GM12873 (cell line): ENCODE results near the gene OSGIN1.
A peak's percentile ranks its signal among the peaks of the same experiment; 100 is the strongest.

ENCODE experiments used
- TF ChIP-seq, protein P1 (sequence below): IDR thresholded peaks from 2 replicates; pipeline ENCODE4 v1.5.1; 2012; ENCODE audit warnings: low read depth, mild to moderate bottlenecking, moderate library complexity, low read length, control low read depth; ENCODE audit not compliant: insufficient read depth; ENCODE audit errors: missing control alignments

OSGIN1 gene

DNA sequence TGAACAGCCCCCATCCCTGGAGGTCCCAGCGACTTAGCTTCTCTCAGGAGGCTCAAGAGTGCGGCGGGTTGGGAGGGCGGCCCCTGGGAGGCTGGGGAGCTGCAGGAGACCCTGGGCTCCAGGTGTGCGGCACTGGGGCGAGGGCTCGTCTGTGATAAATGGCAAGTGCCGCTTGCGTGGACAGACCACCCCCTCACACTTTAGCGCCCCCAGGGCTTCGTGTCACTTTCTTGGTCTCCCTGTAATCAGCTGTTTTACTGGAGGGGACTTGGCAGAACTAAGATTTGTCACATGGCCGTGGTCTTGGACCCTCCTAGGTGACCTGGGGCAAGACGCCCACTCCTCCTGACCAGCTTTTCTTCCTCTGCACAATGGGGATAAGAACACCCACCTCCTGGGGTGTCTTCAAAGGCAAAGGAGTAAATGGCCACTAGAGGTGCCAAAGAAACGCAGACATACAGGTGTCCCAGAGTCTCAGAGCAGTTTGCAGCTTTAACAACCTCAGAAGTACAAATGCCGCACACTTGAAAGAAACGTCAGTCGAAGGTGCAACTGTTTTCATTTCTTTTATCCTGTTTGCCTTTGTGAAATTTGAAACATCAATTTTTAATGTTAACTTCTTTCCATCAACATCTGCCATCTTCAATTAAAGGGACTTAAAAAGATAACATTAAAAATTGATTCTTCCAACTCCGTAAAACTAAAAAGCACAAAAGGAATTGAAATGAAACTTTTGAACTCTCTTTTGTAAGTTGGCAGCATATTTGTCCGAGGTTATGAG lies 946 bp downstream of the OSGIN1 start:
- TF ChIP-seq, protein P1, sequence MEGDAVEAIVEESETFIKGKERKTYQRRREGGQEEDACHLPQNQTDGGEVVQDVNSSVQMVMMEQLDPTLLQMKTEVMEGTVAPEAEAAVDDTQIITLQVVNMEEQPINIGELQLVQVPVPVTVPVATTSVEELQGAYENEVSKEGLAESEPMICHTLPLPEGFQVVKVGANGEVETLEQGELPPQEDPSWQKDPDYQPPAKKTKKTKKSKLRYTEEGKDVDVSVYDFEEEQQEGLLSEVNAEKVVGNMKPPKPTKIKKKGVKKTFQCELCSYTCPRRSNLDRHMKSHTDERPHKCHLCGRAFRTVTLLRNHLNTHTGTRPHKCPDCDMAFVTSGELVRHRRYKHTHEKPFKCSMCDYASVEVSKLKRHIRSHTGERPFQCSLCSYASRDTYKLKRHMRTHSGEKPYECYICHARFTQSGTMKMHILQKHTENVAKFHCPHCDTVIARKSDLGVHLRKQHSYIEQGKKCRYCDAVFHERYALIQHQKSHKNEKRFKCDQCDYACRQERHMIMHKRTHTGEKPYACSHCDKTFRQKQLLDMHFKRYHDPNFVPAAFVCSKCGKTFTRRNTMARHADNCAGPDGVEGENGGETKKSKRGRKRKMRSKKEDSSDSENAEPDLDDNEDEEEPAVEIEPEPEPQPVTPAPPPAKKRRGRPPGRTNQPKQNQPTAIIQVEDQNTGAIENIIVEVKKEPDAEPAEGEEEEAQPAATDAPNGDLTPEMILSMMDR, result peak; percentile 74

DNA sequence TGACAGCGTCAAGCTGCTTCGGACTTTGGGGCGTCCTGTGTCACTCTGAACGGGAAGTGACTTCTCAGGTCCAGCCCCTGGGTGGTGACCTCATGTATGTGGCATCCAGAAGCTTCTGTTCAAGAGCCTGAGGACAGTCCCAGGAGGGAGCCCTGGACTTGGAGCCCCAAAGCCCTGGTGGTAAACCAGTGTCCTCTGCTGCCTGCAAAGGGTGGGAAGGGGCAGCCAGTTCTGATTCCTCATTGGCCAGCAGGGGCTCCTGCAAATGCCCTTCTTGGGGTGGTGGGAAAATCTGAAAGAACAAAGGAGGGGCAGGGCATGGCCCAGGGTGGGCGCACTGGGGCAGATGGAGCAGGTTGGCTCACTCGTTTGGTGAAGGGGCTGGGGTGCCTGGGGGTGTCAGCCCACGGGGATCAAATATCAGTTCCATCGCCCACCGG lies 1.6 kb downstream of the OSGIN1 start:
- TF ChIP-seq, protein P1, result no peak

DNA sequence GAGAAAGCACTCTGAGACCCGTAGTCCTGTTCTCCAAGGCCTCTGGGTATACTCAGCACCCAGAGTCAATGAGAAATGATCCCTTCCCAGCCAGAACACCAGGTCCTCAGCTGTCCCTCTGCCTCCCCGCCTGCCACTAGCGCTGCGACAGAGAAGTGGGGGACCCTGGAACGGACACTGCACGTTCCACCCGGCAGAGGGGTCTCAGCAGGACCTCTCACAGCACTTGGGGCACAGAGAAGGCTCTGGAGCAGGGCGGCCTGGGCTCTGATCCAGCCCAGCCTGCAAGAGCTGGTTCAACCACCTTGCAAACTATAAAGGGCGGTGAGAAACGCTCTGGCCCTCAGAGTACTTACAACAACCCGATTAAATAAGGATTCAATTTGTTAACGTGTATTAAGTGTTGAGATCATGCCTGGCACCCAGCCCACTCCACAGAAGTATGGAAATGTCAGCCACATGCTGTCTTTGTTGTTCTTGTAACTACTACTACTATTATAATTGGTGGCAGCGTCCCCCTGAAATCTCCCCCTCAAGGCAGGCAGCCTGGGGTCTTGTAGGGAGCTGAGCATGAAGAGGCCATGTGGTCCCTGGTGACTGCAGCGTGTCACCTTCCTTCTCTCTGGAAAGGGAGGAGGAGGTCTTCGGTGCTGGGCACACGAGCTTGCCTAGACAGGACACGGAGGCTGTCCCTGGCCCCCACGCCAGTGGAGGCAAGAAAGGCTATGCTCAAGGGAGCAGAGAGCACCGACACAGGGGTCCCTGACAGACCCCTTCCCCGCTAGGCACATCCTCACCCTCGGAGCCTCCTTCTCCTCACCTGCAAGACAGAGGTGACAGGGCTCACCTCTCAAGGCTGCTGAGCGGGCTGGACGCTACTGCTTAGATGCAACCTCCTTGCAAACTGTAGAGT lies 2.4 kb downstream of the OSGIN1 start:
- TF ChIP-seq, protein P1, result no peak

DNA sequence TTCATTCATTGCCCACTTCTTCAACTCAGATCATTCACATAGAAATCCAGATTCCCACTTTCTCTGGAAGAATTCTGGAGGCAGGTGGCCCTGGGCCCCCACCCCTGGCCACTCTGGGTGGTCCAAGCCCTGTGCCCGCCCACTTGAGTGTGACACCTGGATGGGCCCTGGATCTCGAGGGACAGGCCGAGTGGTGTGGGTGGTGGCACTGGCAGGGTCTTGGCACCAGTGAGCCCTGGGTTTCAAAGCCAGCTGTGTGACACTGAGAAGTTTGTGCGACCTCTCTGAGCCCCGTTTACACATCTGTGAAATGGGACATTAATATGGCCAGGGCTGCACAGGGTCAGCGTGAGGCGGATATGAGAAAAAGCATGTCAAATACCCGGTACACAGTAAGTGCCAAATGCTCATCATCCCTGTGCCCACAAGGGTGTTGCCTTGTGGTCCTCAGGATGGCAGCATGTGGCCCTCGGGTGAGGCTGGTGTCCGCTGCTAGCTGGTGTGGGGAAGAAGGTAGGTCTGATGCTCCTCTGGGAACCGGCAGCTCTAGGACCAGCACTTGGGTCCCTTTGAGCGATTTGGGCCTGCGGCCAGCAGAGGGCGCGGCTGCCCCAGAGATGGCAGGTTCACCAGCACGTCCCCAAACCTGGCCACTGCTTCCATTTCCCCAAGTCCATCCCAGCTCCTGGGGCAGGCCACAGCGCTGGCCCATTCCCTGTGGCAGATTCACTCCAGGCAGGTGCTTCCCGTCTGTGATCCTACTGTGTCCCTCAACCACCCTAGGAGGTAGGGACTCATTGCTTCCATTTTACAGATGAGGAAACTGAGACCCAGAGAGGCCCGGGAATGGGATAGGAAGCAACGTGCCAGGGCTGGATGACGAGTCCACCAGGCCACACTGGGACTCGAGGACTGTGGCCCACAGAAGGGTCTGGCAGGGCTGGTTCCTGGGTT lies 3.6 kb downstream of the OSGIN1 start:
- TF ChIP-seq, protein P1, result peak; percentile 99

DNA sequence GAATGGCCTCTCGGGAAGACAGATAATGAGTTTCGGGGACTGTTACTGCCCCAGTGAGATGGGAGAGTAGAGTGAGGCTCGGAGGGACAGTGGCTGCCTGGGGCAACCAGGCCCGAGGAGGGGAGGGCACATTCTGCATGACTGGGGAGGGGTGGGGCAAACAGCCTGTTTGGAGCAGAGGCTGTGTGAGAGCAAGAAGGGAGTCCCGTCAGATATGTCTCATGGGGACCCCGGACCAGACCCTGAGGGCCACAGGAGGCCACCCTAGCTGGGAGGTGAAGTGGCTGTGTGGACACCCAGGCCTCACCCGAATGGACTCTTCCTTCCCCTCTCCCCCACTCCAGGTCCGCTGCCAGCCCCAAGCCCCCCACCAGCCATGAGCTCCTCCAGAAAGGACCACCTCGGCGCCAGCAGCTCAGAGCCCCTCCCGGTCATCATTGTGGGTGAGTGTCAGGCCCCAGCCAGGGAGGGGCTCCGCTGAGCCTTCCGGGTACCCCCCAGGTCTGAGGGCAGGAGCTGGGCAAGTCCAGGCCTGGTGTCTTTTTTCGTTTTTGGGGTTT lies 4.3 kb downstream of the OSGIN1 start:
- TF ChIP-seq, protein P1, result no peak

DNA sequence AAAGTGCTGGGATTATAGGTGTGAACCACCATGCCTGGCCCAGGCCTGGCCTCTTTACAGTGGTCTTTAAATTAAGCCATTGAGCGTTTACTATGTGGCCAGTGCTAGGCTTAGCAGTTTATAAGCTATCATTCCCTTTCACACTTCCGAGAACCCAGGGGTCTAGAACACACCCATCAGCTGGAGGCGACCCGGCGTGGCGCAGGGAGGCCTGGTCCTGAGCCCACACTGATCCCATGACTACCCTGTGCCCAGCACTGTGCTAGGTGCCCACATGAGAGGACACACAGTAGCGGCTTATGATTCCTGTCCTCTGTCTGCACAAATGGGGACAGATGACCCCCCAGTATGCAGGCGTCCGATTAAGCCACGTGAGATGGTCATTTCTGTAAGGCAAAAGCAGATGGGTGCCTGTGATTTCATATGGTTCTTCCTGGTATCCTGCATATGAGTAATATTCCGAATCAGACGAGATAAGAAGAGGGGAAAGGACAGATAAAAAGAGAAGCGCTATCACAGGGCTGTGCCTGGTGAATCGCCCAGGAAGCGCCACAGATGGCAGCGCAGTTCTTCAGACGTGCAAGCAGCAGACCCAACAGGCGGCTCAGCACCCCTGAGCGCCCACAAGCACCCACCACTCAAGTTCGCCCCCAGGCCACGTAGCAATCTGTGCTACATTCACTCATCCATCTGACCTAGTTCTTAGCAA lies 5.3 kb downstream of the OSGIN1 start:
- TF ChIP-seq, protein P1, result no peak
